HG02938 (cell line): ENCODE results near the gene MORF4L1.
"Not testable (repeated sequence)": the region's sequence is repeated elsewhere in the genome, so short reads cannot be mapped to it uniquely, and the experiment has no call there.

Source experiments
- ATAC-seq: cut with Tn5 transposase; IDR thresholded peaks from one replicate; pipeline ENCODE4 v1.9.1; 2021; ENCODE audit warnings: mild to moderate bottlenecking, moderate library complexity; ENCODE audit not compliant: unreplicated experiment

Gene MORF4L1

GRCh38 chr15:78898540-78898939 lies 25.9 kb downstream of the MORF4L1 start:
- no peak for ATAC-seq

GRCh38 chr15:78900819-78901533 lies 28.3 kb downstream of the MORF4L1 start:
- ATAC-seq, result not testable (repeated sequence)

GRCh38 chr15:78902281-78903032 lies 29.8 kb downstream of the MORF4L1 start:
- not testable (repeated sequence) for ATAC-seq

DNA sequence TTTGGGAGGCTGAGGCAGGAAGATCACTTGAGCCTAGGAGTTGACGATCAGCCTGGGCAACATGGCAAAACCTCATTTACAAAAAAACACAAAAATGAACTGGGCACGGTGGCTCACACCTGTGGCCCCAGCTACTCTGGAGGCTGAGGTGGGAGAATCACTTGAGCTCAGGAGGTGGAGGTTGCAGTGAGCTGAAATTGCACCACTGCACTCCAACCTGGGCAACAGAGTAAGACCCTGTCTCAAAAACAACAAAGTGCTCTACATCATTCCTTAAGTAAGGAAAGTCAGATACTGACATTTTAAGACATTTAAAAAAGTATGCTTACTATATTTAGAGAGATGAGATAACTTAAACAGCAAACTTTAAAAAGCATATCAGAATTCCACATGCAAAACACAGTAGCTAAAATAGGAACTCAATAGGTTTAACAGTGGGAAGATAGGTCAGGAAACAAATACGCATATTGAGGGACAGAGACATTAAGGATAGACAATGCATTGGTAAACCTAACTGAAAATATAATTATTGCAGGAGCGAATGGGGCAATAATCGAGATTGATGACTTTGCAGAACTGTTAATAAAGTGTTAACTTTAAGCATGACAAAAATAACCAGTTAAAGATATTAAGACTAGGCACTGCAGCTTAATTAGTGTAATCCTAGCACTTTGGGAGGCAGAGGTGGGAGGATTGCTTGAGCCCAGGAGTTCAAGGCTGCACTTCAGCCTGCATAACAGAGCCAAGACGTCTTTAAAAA lies 32.1 kb downstream of the MORF4L1 start:
- no peak for ATAC-seq

GRCh38 chr15:78906316-78906620 lies 33.6 kb downstream of the MORF4L1 start:
- ATAC-seq, result no peak

DNA sequence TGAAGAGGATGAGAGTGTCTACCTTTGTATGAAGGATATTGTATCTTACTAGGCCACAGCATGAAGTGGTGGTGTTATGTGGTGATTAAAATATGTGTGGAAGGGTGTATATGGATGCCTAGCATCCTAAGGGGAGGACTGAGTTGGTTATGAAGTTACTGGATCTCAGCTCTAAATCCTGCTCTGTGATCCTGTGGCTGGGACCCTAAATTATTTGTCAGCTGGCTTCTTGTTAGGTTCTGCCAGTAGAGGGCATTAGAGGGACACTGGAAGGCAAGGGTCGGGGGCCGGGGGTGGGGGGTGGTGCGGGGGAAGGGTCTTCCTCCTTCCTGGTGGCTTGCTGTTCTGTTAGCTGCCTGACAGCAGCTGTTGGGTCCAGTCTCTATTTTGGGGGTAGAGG lies 34.9 kb downstream of the MORF4L1 start:
- ATAC-seq, result no peak

DNA sequence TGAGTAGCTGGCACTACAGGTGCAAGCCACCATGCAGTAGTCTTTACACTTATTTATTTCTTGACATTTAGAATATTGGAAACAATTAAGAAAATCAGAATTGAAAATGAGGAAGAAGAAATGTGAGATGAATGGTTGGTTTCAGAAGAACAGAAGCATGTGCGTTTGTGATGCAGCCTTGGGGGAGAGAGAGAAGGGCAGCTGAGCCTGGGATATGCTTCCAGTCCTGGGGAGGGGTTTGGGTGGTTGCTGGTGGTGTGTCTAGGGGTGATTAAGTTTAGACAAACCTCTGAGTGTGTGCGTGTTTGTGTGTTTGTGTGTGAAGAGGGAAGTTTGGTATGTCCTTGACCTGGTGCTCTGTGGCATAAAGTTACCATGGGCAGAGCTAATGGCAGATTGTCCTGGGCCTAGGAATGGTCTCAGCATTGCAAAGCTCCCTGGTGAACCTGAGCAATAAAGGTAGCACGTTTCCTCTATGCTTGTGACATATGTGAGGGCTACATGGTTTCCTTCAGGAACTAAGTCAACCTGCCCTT lies 36.5 kb downstream of the MORF4L1 start:
- ATAC-seq, result no peak

- ATAC-seq, result no peak
These were observed 37.1 kb downstream of the MORF4L1 start for GRCh38 chr15:78909791-78910228.

DNA sequence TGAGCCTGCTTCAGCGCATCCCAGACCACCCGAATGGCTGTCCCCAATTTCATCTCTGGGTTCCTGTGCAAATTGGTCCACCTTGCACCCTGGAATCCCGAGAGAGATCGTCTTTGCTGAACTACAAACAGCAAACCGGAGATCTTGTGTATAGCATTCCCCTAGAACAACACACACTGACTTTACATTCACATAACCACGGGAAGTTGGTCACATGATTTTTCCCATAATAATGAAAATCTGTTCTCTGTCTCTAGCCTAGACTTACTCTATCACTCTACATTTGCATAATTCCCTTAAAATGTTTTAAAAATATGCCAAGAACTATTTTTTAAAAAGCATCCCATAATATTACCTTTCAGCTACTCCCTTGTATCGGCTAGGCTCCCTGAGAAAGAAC lies 37.6 kb downstream of the MORF4L1 start:
- ATAC-seq, result no peak

DNA sequence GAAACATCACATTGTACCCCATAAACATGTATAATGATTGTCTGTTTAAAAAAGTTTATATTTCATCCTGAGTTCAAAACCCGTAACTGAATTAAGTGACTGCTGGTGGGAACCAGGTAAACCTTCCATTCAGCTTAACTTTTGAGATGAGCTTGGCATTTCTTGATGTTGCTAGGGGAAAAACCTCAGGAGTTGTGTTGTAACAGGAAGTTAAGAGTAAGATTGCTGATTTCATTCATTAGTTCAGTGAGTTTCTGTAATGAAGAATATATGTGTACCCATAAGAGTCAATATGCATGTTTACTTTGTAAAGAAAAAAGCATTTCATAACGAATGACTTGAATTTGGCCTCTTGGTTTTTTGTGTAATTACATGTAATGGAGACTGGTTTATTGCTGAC lies 39.6 kb downstream of the MORF4L1 start:
- no peak for ATAC-seq

GRCh38 chr15:78913012-78913411 lies 40.3 kb downstream of the MORF4L1 start:
- no peak for ATAC-seq

DNA sequence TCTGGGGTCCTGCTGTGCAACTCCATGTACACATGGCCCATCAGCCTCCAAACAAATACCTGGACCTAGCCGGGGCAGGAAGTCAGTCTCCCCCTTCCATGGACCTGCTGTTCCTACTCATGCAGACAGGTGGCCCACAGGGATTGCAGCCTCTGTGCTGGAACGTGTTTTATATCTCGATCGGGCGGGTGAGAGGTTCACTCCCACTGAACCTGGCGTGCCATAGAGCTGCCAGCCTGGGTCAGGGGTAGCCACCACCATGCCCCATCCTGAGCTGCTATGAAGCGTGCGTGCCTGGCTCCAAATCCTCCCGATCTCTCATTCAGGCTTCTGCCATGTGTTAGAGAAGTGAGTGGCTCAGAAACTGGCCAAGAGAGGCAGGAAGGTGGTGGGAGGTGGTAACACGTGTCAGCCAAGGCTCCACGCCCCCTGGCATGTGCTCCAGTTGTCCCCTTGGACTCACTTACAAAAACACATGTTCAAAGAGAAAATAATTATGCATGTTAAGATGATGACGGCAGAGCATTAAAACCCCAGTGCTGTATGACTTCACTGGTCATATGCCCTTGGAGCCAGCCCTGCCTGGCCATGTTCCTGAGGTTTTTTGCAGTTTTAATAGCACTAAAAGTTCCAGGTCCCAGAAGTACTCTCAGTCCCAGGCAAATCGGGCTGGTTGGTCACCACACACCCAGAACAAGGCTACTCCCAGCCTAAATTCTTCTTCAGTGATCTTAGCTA lies 41.5 kb downstream of the MORF4L1 start:
- ATAC-seq, result no peak

- no peak for ATAC-seq
These were observed 42.8 kb downstream of the MORF4L1 start for GRCh38 chr15:78915341-78916087.

DNA sequence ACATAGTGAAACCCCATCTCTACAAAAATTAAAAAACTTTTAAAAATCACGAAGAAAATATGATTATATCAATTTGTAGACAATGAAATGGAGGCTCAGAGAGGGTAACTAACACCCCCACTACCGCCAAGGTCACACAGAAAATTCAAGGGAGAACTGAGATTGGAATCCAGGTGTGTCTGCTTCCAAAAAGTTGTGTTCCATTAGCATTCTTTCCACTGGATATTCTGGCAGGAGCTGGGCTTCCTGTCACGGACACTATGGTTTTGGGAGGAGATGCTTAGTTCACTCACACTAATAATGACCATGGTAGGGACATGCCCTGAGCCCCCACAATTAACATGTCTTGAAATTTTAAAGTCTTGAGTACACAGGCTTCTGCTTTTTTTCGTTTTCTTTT lies 43.4 kb downstream of the MORF4L1 start:
- no peak for ATAC-seq

GRCh38 chr15:78917888-78918287 lies 45.2 kb downstream of the MORF4L1 start:
- ATAC-seq, result no peak

DNA sequence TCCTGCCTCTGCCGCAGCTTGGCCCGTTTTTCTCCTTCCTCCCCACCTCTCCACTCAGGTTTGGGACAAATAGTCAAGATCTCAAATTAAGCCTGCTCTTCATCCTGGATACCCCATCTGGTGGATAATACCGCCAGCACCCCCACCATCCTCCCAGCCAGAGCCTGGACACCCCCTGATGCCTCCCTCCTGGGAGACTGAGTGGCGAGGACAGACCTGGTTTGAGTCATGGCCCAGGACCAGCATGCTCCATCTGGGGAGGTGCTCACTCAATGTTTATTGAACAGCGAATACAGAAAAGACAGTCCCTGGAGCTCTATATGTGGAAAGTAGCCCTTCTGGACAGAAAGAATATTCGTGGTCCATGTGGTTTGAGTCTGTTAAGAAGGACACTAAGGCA lies 48.8 kb downstream of the MORF4L1 start:
- ATAC-seq, result no peak

DNA sequence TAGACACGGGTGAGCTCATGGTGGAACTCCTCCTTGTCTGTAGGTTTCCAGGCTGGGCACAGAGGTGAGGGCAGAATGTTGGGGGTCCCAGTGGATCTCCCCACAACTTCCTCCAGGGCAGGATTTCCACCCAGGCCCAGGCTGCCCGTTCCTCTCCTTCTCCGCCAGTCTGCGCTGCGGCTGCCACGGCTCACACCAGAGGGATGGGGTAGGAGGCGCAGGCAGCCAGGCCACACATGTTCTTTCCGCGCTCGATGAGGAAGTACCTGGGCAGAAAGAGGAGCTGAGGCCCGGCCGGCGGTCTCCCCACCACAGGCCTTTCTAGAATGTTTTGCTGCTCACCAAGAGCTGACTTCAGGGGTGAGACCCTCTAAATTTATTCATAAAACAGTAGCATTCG lies 49.2 kb downstream of the MORF4L1 start:
- ATAC-seq, result no peak

DNA sequence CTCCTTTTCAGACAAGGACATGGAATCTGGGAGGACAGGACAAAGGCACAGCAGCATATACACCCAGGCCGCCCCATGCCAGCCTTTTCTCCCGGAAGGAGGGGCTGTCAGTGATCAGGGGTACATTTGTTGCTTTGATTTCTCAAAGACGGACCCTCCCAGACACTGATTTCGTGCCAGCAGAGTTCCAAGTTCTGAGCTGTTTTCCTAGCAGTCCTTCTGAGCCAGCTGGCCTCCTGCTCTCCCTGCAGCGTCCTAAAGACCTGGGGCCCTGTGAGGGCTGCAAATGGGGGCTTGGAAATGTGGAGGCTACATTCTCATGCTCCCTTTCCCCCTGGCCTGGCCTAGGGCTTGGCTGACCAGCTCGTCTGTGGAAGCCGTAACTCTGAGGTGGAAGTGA lies 49.8 kb downstream of the MORF4L1 start:
- ATAC-seq, result no peak

- no peak for ATAC-seq
These were observed 50.3 kb downstream of the MORF4L1 start for GRCh38 chr15:78923015-78923414.
